BE2C (cell line): Measurements from ENCODE around the gene PTPRU.
"Not testable (repeated sequence)": the region's sequence is repeated elsewhere in the genome, so short reads cannot be mapped to it uniquely, and the experiment has no call there.

Source experiments
- DNase-seq: peaks from one replicate; pipeline ENCODE4 v3.0.0-alpha.2; 2020
- H3K27me3 ChIP-seq: fragments of 250-450 bp; sonication (Bioruptor Pico); 2 replicates; pipeline ENCODE4 v1.5.1; 2020; ENCODE audit warnings: mild to moderate bottlenecking
- H3K36me3 ChIP-seq: fragments of 250-450 bp; sonication (Bioruptor Pico); 2 replicates; pipeline ENCODE4 v1.5.1; 2020; ENCODE audit warnings: mild to moderate bottlenecking
- H3K4me1 ChIP-seq: fragments of 250-450 bp; sonication (Bioruptor Pico); 2 replicates; pipeline ENCODE4 v1.5.1; 2020
- H3K4me3 ChIP-seq: 2 replicates; pipeline ENCODE4 v1.5.1; 2011; ENCODE audit warnings: low read depth, low read length
- H3K9me3 ChIP-seq: fragments of 250-450 bp; sonication (Bioruptor Pico); 2 replicates; pipeline ENCODE4 v1.5.1; 2020
- CTCF ChIP-seq: IDR thresholded peaks from 2 replicates; pipeline ENCODE4 v1.5.1; 2012; ENCODE audit warnings: mild to moderate bottlenecking, low read depth, low read length

PTPRU gene

GRCh38 chr1:29213055-29213454 is 23.3 kb upstream of the PTPRU start:
- no peak for TF ChIP-seq CTCF
- no peaks in the 10 kb centered on the region for H3K27me3 ChIP-seq
- peaks cover 9% of the 10 kb centered on the region for H3K36me3 ChIP-seq
- no peak for DNase-seq
- no peaks in the 10 kb centered on the region for H3K4me1 ChIP-seq
- no peak overlapping the region for H3K4me3 ChIP-seq
- H3K9me3 ChIP-seq = no peaks in the 10 kb centered on the region

- no peak for DNase-seq
- no peak for TF ChIP-seq CTCF
- Histone ChIP-seq H3K4me1 (no peaks in the 10 kb centered on the region), H3K4me3 (no peak overlapping the region), H3K27me3 (no peaks in the 10 kb centered on the region), H3K9me3 (no peaks in the 10 kb centered on the region), H3K36me3 (peaks cover 4% of the 10 kb centered on the region)
Observed at GRCh38 chr1:29217633-29218032, 18.7 kb upstream of the PTPRU start.

GRCh38 chr1:29218223-29218622 is 18.1 kb upstream of the PTPRU start:
- Histone ChIP-seq H3K4me1 (no peaks in the 10 kb centered on the region), H3K4me3 (no peak overlapping the region), H3K27me3 (no peaks in the 10 kb centered on the region), H3K36me3 (peaks cover 4% of the 10 kb centered on the region), H3K9me3 (no peaks in the 10 kb centered on the region)
- no peak for DNase-seq
- TF ChIP-seq CTCF = no peak

GRCh38 chr1:29221296-29221695 is 15.0 kb upstream of the PTPRU start:
- no peaks in the 10 kb centered on the region; the same call in 1 of the 2 replicates for H3K36me3 ChIP-seq

GRCh38 chr1:29222260-29222659 is 14.1 kb upstream of the PTPRU start:
- not testable (repeated sequence) for H3K4me3 ChIP-seq, DNase-seq, H3K9me3 ChIP-seq, H3K4me1 ChIP-seq, H3K36me3 ChIP-seq, H3K27me3 ChIP-seq

More at GRCh38 chr1:29221296-29221695, 15.0 kb upstream of the PTPRU start:
- Histone ChIP-seq H3K4me3 (no peak overlapping the region), H3K9me3 (no peaks in the 10 kb centered on the region), H3K4me1 (no peaks in the 10 kb centered on the region), H3K27me3 (no peaks in the 10 kb centered on the region)
- DNase-seq = no peak
- TF ChIP-seq CTCF = no peak

GRCh38 chr1:29222686-29223085 is 13.6 kb upstream of the PTPRU start:
- H3K27me3 ChIP-seq = no peaks in the 10 kb centered on the region
- no peaks in the 10 kb centered on the region; the same call in 1 of the 2 replicates for H3K36me3 ChIP-seq
- no peaks in the 10 kb centered on the region for H3K4me1 ChIP-seq
- no peak overlapping the region for H3K4me3 ChIP-seq
- no peak for TF ChIP-seq CTCF
- DNase-seq = no peak
- no peaks in the 10 kb centered on the region for H3K9me3 ChIP-seq

- Histone ChIP-seq H3K9me3 (no peaks in the 10 kb centered on the region), H3K4me3 (no peak overlapping the region), H3K27me3 (no peaks in the 10 kb centered on the region), H3K4me1 (no peaks in the 10 kb centered on the region), H3K36me3 (no peaks in the 10 kb centered on the region; the same call in 1 of the 2 replicates)
- TF ChIP-seq CTCF = no peak
- DNase-seq = no peak
Observed at GRCh38 chr1:29223521-29223920, 12.8 kb upstream of the PTPRU start.
